Occipital lobe (tissue), 2 donors: Measurements from ENCODE around the gene EXOSC10. TPM values are rescaled to one million over a fixed set of nuclear protein-coding genes. Genes with fewer than 3 reads are reported as not detected.
A peak's percentile ranks its signal among the peaks of the same experiment; 100 is the strongest.
"Not testable (repeated sequence)": the region's sequence is repeated elsewhere in the genome, so short reads cannot be mapped to it uniquely, and the experiment has no call there.

Source experiments
- DNase-seq: peaks from one replicate; lab custom pipeline; 2025; lab: John Stamatoyannopoulos, UW
- total RNA-seq: library from RNA; depleted of rRNA; stranded (reverse); fragments of >200 nt; gene quantifications from one replicate; pipeline ENCODE4 v1.2.3, GENCODE V29; 2014

EXOSC10 gene
- total RNA-seq, 1 donor from 2014 or later, result 44.1 TPM

GRCh38 chr1:11109047-11109760 lies 9.5 kb upstream of the EXOSC10 start:
- DNase-seq, result no peak

GRCh38 chr1:11107599-11107998 lies 7.9 kb upstream of the EXOSC10 start:
- no peak for DNase-seq

- no peak for DNase-seq
Measured at GRCh38 chr1:11105586-11105985, 5.9 kb upstream of the EXOSC10 start.

GRCh38 chr1:11101347-11101746 lies 1.7 kb upstream of the EXOSC10 start:
- no peak for DNase-seq

GRCh38 chr1:11100806-11101205 lies 1.1 kb upstream of the EXOSC10 start:
- not testable (repeated sequence) for DNase-seq

GRCh38 chr1:11100149-11100493 lies 452 bp upstream of the EXOSC10 start:
- no peak for DNase-seq

GRCh38 chr1:11098931-11099309 lies 749 bp downstream of the EXOSC10 start:
- no peak for DNase-seq

DNA sequence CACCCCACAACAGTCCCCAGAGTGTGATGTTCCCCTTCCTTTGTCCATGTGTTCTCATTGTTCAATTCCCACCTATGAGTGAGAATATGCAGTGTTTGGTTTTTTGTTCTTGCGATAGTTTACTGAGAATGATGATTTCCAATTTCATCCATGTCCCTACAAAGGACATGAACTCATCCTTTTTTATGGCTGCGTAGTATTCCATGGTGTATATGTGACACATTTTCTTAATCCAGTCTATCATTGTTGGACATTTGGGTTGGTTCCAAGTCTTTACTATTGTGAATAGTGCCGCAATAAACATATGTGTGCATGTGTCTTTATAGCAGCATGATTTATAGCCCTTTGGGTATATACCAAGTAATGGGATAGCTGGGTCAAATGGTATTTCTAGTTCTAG lies 15.9 kb downstream of the EXOSC10 start:
- not testable (repeated sequence) for DNase-seq

GRCh38 chr1:11080931-11081330 lies 18.7 kb downstream of the EXOSC10 start:
- DNase-seq, result no peak

GRCh38 chr1:11078631-11079030 lies 21.0 kb downstream of the EXOSC10 start:
- DNase-seq, result no peak

- DNase-seq, result not testable (repeated sequence)
Measured at GRCh38 chr1:11073398-11073797, 26.3 kb downstream of the EXOSC10 start.

GRCh38 chr1:11072216-11072917 lies 27.3 kb downstream of the EXOSC10 start:
- no peak for DNase-seq

DNA sequence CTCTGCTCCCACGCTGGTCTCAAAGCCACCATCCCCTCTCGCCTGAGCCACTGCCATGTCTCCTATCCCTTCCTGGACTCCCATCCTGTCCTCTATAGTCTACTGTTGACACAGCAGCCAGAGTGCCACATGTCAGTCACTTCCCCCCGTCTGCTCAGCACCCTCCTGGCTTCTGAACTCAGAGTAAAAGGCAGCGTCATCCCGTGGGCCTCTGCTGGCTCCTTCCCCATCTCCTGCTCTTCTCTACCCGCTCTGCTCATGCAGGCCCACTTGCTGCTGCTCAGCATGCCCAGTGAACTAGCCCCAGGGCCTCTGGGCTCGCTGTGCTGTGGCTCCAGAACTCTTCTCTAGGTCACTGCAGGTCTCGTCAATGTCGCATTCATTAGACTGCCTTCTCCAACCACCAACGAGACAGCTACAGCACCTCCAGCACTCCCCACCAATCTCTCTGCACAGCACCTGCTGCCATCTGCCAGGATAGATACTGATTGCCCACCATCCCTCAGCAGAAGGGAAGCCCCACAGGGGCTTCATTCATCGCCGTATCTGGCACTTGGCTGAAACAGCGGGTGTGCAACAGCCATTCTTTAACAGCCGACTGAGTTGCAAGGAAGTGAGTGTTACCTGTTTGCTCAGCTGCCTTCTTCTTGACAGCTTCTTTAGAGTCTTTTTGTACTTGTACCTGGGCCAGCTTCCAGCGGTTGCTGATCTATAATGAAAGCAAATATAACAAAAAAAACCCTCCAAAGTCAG lies 28.0 kb downstream of the EXOSC10 start:
- DNase-seq, result no peak

- DNase-seq, result no peak
Measured at GRCh38 chr1:11070876-11071275, 28.8 kb downstream of the EXOSC10 start.

GRCh38 chr1:11068600-11069473 lies 30.8 kb downstream of the EXOSC10 start:
- DNase-seq, result no peak

DNA sequence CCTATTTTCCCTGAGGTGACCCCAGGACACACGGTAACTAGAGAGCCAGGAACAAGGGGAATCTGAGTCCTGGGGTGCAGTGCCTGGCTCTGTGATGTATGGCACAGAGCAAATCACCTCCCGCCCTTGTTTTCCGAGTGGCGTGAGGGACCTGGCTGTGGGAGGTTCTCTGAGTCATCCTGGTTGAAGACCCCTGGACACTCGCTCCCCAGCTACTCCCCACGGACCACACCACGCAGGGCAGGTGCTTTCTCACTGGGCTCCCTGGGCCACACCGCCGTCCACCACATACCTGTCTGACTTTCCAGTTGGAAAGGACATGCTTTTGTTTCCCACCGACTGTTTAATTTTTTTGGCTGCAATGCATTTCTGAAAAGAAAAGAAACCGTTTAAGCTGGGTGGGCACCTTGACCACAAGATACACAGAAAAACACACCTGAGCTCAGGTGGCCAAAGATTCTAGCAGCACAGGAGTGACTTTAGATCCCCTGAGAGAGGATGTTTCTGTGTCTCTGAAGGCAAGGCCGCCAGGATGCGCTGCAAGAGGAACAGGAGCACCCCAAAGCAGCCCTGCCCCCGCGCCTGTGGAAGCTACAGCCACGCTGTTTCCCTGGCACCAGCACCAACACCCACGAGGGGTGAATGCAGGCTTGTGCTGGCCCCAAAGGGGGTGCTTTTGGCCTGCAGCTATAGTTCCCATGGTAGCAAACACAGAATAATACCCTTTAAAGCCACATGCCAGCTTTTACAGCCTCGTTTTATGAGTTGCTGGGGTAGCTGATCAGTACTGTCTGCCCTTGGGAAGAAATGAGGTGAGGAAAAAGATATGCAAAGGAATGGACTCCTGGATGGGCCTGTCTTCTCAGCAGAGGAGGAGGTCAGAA lies 31.7 kb downstream of the EXOSC10 start:
- peak; percentile 28 for DNase-seq

DNA sequence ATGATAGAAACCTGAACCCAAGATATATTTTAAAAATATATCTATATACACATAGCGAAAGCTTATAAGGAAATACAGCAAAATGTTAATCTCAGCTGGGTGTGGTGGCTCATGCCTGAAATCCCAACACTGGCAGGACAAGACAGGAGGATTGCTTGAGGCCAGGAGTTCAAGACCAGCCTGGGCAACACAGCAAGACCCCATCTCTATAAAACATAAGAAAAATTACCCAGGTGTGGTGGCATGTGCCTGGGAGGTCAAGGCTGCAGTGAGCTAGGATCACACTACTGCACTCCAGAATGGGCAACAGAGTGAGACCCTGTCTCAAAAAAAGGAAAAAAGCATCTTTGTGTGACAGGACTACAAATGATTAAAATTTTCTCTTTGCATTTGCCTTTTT lies 33.9 kb downstream of the EXOSC10 start:
- DNase-seq, result no peak

GRCh38 chr1:11064942-11065341 lies 34.7 kb downstream of the EXOSC10 start:
- DNase-seq, result no peak

DNA sequence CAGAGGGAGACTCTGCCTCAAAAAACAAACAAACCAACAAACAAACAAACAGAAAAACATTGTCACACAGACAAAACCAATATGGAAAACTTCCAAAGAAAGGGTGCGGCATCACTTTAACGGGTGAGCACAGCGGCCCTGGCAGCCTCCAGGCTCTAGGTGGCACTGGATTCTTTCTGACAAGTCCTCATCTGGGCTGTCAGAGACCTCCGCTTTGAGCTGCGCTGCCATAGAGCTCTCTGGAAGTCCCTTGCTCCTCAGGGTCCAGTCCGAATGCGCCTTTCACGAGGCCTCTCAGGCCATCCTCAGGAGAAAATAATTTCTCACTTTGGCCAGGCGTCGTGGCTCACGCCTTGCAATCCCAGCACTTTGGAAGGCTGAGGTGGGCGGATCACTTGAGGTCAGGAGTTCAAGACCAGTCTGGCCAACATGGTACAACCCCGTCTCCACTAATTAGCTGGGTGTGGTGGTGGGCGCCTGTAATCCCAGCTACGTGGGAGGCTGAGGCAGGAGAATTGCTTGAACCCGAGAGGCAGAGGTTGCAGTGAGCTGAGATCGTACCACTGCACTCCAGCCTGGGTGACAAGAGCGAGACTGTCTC lies 35.6 kb downstream of the EXOSC10 start:
- DNase-seq, result not testable (repeated sequence)

DNA sequence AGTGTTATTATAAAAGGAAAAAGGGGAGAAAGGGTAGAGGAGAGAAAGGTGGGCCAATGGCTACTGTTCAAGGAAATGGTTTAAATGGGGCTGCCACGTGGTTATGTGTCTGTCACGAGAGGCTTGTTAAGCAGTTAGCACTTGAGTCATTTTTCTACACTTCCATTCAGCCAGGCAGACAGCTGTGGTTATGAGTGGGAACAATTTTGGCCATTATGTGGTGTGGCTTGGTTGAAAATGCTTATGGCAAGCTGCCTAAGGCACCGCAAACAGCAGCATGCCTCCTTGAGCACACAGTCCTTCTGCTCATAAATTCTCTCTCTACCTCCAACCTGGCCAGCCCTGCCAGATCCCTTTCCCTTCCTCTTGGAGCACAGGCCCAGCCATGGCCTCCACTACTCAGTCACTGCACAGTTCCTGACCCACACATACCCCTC lies 36.7 kb downstream of the EXOSC10 start:
- peak; percentile 20 for DNase-seq
